HK-2 (cell line): ENCODE data around the gene CTXND2.
"Not testable (repeated sequence)": the region's sequence is repeated elsewhere in the genome, so short reads cannot be mapped to it uniquely, and the experiment has no call there.

ENCODE experiments used
- DNase-seq: peaks from one replicate; pipeline ENCODE4 v3.0.0-alpha.2; 2018; ENCODE audit not compliant: unreplicated experiment

Gene CTXND2

GRCh38 chr1:150890033-150890416, 3.1 kb downstream of the CTXND2 start:
- no peak for DNase-seq

GRCh38 chr1:150893336-150893913, 6.5 kb downstream of the CTXND2 start:
- DNase-seq = no peak

- DNase-seq = peak; percentile 56
Measured at GRCh38 chr1:150895618-150896017, 8.7 kb downstream of the CTXND2 start.

GRCh38 chr1:150899795-150900194, 12.9 kb downstream of the CTXND2 start:
- DNase-seq = not testable (repeated sequence)

- DNase-seq = no peak
Measured at GRCh38 chr1:150902346-150902745, 15.4 kb downstream of the CTXND2 start.

- no peak for DNase-seq
Measured at GRCh38 chr1:150902751-150903150, 15.8 kb downstream of the CTXND2 start.

- DNase-seq = no peak
Measured at GRCh38 chr1:150905301-150905700, 18.4 kb downstream of the CTXND2 start.

GRCh38 chr1:150906329-150906728, 19.4 kb downstream of the CTXND2 start:
- no peak for DNase-seq

- DNase-seq = no peak
Measured at GRCh38 chr1:150906813-150907212, 19.9 kb downstream of the CTXND2 start.

- no peak for DNase-seq
Measured at GRCh38 chr1:150909585-150910180, 22.7 kb downstream of the CTXND2 start.

- no peak for DNase-seq
Measured at GRCh38 chr1:150912623-150913022, 25.7 kb downstream of the CTXND2 start.

GRCh38 chr1:150917387-150917786, 30.5 kb downstream of the CTXND2 start:
- DNase-seq = no peak

GRCh38 chr1:150922519-150922975, 35.6 kb downstream of the CTXND2 start:
- peak; percentile 61 for DNase-seq

GRCh38 chr1:150925080-150925479, 38.1 kb downstream of the CTXND2 start:
- DNase-seq = no peak

- DNase-seq = peak; percentile 95
Measured at GRCh38 chr1:150926097-150926741, 39.3 kb downstream of the CTXND2 start, which contains the start of gene SETDB1. SETDB1 (plus strand) TSS chr1:150926363; CDS start chr1:150927715, 1,352 bp downstream.

- DNase-seq = no peak
Measured at GRCh38 chr1:150927624-150928023, 40.7 kb downstream of the CTXND2 start.

GRCh38 chr1:150928286-150928685, 41.4 kb downstream of the CTXND2 start:
- DNase-seq = no peak

- DNase-seq = not testable (repeated sequence)
Measured at GRCh38 chr1:150928775-150929174, 41.8 kb downstream of the CTXND2 start.

GRCh38 chr1:150931773-150932172, 44.8 kb downstream of the CTXND2 start:
- no peak for DNase-seq

GRCh38 chr1:150944856-150945255, 57.9 kb downstream of the CTXND2 start:
- no peak for DNase-seq

GRCh38 chr1:150954708-150955107, 67.8 kb downstream of the CTXND2 start:
- no peak for DNase-seq

GRCh38 chr1:150955280-150955679, 68.3 kb downstream of the CTXND2 start:
- DNase-seq = no peak

GRCh38 chr1:150957666-150958065, 70.7 kb downstream of the CTXND2 start:
- DNase-seq = no peak
